Activated CD4-positive, alpha-beta T cell treated with anti-CD3 and anti-CD28 coated beads for 1 hour (primary cell): ENCODE measurements around the gene ZEB1.
"Not testable (repeated sequence)": the region's sequence is repeated elsewhere in the genome, so short reads cannot be mapped to it uniquely, and the experiment has no call there.

ENCODE experiments used
- DNase-seq: peaks from one replicate; pipeline ENCODE4 v3.0.0-alpha.2; 2020

ZEB1 gene

DNA sequence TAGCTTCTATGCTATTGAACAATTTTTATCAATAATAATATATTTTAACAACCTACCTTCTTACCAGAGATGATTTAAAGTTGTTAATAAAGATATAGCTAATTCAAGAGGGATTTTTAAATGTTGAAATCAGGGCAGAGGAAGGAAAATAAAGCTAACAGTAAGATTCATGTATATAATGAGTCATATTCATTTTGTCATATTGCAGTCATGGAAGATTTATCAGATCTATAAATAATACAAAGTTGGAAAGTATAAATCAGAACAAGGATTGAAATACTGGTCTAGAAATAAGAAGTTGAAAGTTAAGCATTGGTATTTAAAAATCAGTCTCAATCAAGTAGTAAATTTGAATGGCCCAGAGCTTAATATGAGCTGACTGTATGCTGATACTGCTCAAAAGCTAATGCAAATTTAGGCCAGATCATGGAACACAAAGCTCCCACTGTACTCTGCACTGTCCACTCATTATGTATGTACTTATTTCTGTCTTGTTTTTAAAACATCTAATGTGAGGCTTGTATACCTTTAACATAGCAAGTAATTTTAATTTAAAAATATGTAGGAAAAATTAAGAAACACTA lies 196.9 kb downstream of the ZEB1 start:
- no peak for DNase-seq

DNA sequence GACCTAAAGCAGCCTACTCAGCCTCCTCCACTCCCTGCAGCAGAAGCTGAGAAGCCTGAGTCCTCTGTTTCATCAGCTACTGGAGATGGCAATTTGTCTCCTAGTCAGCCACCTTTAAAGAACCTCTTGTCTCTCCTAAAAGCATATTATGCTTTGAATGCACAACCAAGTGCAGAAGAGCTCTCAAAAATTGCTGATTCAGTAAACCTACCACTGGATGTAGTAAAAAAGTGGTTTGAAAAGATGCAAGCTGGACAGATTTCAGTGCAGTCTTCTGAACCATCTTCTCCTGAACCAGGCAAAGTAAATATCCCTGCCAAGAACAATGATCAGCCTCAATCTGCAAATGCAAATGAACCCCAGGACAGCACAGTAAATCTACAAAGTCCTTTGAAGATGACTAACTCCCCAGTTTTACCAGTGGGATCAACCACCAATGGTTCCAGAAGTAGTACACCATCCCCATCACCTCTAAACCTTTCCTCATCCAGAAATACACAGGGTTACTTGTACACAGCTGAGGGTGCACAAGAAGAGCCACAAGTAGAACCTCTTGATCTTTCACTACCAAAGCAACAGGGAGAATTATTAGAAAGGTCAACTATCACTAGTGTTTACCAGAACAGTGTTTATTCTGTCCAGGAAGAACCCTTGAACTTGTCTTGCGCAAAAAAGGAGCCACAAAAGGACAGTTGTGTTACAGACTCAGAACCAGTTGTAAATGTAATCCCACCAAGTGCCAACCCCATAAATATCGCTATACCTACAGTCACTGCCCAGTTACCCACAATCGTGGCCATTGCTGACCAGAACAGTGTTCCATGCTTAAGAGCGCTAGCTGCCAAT lies 202.2 kb downstream of the ZEB1 start:
- DNase-seq, result no peak

DNA sequence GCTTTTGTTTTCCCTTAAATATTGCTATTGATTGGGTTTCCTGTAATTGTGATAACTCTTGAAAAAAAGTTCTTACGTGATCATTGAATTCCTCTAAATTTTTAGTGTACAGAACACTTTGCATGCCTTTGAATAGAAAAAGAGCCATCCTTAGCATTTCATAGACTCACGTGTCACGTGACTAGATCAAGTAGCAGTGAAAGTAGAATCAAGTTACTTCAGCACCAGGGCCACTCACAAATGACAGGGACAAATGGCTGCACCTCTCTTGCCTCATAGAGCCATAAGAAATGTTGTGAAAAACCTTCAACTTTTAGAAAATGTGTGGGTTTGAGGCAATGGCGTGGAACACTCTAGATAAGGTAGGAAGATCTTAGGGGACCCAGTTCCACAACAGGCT lies 203.8 kb downstream of the ZEB1 start:
- DNase-seq, result no peak

DNA sequence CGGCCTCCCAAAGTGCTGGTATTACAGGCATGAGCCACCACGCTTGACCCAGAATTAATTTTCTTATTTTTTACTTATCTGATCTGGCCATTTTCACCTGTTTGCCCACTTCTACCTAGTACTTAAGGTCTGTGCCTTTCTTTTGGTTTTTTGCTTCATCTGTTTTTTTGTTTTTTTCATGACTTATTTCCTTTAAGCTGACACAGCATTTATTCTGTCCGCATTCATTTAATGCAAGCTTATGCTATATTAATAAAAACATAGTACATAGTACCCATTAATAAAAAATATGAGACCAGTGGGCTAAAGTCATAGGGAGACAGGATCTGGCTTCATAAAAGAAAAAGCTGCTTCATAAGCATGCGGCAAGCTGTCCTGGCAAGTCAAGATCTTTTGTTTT lies 205.4 kb downstream of the ZEB1 start:
- DNase-seq, result no peak

DNA sequence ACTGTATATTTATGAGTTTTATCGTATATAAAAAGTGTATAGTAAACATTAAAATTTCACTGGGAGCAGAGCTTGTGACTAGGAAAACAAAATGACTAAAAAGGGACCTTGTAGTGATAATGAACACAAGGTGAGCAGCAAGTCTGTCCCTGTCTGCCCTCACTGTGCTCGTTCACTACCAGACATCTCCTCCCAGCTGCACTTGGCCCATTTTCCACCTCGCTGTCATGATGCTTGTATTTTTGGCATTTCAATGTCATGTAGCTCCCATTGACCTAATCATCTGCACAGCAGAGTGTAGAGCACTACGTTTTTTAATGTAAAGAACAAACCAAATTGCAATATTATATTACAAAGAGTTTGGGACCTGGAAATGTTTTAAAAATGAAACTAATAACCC lies 207.2 kb downstream of the ZEB1 start:
- no peak for DNase-seq

DNA sequence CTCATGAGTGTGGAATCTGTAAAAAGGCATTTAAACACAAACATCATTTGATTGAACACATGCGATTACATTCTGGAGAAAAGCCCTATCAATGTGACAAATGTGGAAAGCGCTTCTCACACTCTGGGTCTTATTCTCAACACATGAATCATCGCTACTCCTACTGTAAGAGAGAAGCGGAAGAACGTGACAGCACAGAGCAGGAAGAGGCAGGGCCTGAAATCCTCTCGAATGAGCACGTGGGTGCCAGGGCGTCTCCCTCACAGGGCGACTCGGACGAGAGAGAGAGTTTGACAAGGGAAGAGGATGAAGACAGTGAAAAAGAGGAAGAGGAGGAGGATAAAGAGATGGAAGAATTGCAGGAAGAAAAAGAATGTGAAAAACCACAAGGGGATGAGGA lies 207.7 kb downstream of the ZEB1 start:
- no peak for DNase-seq

DNA sequence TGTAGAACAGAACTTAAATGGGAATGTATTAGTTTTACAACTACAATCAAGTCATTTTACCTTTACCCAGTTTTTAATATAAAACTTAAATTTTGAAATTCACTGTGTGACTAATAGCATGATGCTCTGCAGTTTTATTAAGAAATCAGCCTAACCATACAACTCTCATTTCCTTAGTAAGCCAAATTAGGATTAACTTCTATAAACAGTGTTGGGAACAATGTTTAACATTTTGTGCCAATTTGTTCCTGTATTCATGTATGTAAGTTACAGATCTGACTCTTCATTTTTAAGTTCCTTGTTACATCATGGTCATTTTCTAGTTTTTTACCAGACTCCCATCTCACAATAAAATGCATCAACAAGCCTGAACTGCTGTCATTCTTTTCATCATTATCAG lies 209.8 kb downstream of the ZEB1 start:
- no peak for DNase-seq

DNA sequence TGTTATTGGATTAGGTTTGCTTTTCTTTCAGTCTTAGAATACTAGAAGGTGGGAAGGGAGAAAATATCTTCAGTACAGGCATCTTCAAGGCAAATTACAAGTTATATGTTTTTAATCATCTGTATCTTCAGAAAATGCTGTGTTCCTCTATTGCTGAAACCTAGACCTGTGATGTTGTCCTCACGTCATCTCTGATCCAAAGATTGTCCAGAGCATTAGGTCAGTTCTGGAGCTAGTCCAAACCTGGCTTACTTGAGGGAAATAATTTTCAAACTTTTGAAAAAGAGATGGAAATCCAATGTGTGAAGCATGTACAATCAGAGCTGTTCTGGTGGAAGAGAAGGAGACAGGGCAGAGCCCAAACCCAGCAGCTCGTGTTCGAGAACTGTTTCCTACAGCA lies 217.3 kb downstream of the ZEB1 start:
- no peak for DNase-seq

DNA sequence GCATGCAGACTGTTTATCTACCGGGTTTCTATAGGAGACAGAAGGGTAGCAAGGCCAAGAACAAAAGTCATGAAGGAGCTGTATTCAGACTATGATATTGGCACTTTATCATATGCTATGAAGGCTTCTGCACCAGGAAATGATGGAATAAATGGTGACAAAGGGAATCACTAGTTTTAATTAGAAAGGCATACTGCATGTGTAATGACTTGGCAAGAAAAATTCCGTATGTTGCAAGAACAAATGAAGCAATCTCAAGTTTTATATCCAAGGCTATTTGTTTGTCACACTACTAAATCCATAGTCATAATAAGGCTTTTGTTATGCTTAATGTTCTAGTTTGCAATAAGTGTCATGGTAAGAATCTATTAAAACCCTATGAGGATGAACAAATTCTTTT lies 230.9 kb downstream of the ZEB1 start:
- DNase-seq, result no peak

DNA sequence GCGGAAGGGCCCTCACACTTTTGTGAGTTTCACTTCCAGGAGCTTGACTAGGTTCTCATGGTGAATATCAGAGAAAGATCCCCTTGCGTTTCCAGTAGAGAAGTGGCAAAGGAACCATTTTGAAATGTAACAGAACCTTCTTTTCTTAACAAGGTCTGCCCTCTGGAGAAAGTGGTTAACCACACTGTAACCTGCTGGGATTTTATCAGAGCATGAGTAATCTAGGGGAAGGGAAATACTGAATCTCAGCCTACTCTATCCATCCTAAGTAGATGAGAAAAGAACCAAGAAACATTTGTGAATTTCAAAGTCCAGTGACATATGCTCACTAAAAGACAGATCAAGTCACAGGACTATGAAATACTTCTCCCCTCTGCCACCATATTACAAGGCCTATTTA lies 235.5 kb downstream of the ZEB1 start:
- DNase-seq, result no peak

DNA sequence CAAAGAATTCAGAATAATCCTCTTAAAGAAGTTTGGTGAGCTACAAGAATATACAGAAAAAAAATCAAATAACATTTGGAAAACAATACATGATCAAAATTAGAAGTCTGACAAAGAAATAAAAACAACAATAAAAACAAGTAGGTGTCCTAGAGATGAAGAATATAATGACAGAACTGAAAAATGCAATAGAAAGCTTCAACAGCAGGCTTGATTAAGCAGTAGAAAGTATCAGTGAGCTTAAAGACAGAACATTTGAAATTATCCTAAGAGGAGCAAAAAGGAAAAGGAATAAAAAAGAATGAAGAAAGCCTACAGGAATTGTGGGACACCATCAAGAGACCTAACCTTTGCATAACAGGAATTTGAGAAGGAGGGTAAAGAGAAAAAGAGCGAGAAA lies 238.8 kb downstream of the ZEB1 start:
- no peak for DNase-seq

DNA sequence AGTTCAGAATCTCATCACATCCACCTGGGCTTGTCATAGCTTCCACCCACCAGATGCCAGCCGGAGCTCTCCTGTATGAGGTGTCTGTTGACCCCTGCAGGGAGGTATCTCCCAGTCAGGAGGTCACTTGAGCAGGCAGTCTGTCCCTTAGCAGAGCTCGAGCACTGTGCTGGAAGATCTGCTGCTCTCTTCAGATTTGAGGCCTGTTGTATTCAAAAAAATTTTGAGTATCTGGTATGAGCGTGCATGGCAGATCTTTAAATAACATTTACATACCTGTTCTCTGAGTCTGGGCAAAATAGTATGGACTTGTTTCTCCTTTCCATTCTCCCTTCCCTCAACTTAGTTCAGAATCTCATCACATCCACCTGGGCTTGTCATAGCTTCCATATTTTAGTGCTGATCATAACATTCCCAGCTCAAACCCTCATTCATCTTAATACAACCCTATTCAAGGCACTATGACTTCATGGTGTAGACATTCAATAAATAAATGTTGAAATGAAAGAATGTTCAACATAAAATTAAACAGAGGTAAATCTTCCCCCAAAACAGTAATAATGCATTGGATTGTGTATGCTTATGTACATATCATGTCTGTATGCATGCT lies 249.3 kb downstream of the ZEB1 start:
- DNase-seq, result not testable (repeated sequence)

DNA sequence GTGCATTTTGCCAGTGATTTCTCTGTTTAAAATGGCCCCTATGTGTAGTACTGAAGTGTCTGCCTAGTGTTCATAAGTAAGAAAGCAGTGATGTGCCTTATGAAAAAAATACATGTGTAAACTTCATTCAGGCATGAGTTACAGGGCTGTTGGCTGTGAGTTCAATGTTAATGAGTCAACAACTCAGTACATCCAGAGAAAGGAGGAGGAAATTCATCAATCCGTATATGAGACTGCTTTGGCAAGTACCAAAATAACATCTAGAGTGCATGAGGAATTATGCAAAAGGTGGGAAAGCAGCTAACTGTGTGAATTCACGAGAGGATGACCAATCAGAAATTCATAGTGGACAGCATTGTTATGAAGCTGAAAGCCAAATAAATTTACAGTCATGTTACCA lies 255.6 kb downstream of the ZEB1 start:
- DNase-seq, result no peak

DNA sequence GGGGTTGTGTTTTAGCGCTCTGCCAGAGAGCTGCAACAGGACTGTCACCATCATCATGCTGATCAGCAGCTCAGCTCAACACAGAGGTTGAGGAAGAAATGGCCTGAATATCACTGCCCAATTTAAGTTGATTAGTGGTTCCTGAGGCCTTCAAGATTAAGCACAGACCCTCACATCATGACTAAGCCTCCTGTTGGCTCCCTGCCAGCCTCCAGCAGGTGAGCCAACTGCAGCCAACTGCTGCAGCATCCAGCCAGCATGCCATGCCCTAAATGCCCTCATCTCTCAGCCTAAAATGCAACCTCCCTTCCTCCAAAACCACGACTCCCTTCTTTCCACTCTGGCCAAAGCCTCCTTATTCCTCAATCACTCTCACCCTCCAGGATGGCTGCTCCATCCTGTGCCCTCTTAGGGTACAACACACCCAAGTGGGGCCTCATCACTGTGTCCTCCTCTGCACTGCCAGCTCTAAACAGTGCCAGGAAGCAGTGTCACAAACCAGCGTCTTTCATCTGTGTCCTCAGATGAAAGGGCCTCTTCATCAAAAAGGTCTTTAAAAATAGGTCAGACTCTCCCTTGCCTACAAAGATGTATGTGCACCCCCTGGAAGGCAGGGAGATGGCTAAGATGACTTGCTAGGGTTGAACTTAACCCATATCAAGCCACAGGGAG lies 259.3 kb downstream of the ZEB1 start:
- DNase-seq, result no peak

DNA sequence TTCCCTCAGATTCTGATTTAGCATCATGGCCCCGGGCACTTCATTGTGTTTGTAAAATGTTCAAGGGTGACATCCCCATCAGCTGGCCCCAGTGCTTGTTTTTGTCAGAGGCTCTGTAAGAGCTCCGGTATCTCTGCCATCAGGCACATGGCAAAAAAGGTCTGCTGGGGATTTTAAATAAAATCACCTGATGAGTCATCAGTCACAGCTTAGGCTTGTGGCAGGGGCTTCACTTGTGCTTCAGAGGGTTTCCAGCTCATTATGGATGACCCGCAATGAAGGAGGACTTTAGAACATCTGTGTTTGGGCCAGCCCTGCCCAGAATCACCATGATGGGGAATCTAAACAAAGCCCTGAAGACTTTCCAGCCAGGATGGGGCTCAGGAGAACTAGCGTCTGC lies 259.9 kb downstream of the ZEB1 start:
- no peak for DNase-seq
